OCI-LY3 (cell line): Measurements from ENCODE around the gene NLGN1.

Experiments
- H2AFZ ChIP-seq: fragments of 200-600, 300-600 bp; shearing (Covaris generic); 2 replicates; pipeline ENCODE4 v1.6.0; 2014; ENCODE audit warnings: antibody characterized with exemption, low read depth, low read length
- H3K27ac ChIP-seq: fragments of 200-600, 300-600 bp; sonication (generic); 2 replicates; pipeline ENCODE4 v1.5.1; 2014; ENCODE audit warnings: mild to moderate bottlenecking, low read length, moderate library complexity, mixed read lengths
- H3K27me3 ChIP-seq: fragments of 200-600, 300-600 bp; sonication (generic); 2 replicates; pipeline ENCODE4 v1.6.1; 2014; ENCODE audit warnings: low read depth, low read length, mixed read lengths
- H3K36me3 ChIP-seq: fragments of 200-600, 300-600 bp; sonication (generic); replicated peaks from 2 replicates; pipeline ENCODE3; 2014; ENCODE audit warnings: low read depth, low read length, mixed read lengths
- H3K4me1 ChIP-seq: fragments of 300-600, 200-600 bp; sonication (generic); 2 replicates; pipeline ENCODE4 v1.6.1; 2014; ENCODE audit warnings: low read length, mixed read lengths
- H3K4me2 ChIP-seq: fragments of 200-600, 300-600 bp; sonication (generic); 2 replicates; pipeline ENCODE4 v1.6.1; 2014; ENCODE audit warnings: low read length, mixed read lengths
- H3K4me3 ChIP-seq: fragments of 300-600, 200-600 bp; sonication (generic); 2 replicates; pipeline ENCODE4 v1.5.1; 2014; ENCODE audit warnings: antibody characterized with exemption, mild to moderate bottlenecking, low read length, moderate library complexity
- H3K79me2 ChIP-seq: fragments of 300-600, 200-600 bp; shearing (Covaris generic); 2 replicates; pipeline ENCODE4 v1.6.1; 2014; ENCODE audit warnings: mild to moderate bottlenecking, low read length, mixed read lengths
- H3K9ac ChIP-seq: fragments of 300-600, 200-600 bp; shearing (Covaris generic); 2 replicates; pipeline ENCODE4 v1.6.0; 2014; ENCODE audit warnings: mild to moderate bottlenecking, low read length, moderate library complexity
- H3K9me3 ChIP-seq: fragments of 200-600, 300-600 bp; shearing (Covaris generic); 2 replicates; pipeline ENCODE4 v1.6.1; 2014; ENCODE audit warnings: low read length, mixed read lengths; ENCODE audit not compliant: insufficient read depth
- H4K20me1 ChIP-seq: fragments of 200-600, 300-600 bp; sonication (generic); 2 replicates; pipeline ENCODE4 v1.6.1; 2016; ENCODE audit warnings: low read length, mixed read lengths; ENCODE audit not compliant: insufficient read depth
- CTCF ChIP-seq: fragments of 200-600, 300-600 bp; sonication (generic); IDR thresholded peaks from 2 replicates; pipeline ENCODE4 v1.5.1; 2014; ENCODE audit warnings: antibody characterized with exemption, low read length, low read depth
- EZH2phosphoT487 ChIP-seq: fragments of 200-600 bp; shearing (Covaris generic); IDR thresholded peaks from 2 replicates; pipeline ENCODE4 v1.6.1; 2018; ENCODE audit warnings: antibody characterized with exemption, mixed run types, low read depth

NLGN1 gene

GRCh38 chr3:173737167-173737808 is 339.7 kb downstream of the NLGN1 start:
- no peak overlapping the region for H3K4me3 ChIP-seq

DNA sequence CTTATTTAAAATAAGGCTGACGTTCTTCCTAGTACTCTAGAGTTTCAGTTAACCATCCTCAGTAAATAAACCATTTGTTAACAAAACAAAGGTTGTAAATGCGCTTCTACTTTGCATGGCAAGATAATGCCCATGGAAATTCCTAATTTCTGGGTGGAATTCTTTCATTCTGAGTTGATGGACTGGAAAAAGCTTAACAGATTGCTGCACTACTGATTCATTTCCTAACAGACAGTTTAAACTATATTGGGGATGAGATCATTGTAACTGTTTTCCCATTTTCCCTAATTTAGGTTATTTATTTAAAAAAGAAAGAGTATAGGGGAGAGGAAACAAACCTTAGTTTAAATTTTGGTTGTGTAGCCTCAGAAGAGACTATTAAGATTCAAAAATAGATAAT is 342.2 kb downstream of the NLGN1 start:
- Histone ChIP-seq H2AFZ (no peak overlapping the region), H3K9me3 (no peaks in the 10 kb centered on the region)

More at GRCh38 chr3:173737167-173737808, 339.7 kb downstream of the NLGN1 start:
- Histone ChIP-seq H3K4me1 (no peaks in the 10 kb centered on the region), H2AFZ (no peak overlapping the region), H3K9me3 (no peaks in the 10 kb centered on the region), H3K9ac (no peak overlapping the region), H3K4me2 (no peak overlapping the region), H3K27ac (no peak overlapping the region), H3K36me3 (no peaks in the 10 kb centered on the region), H3K79me2 (no peaks in the 10 kb centered on the region), H4K20me1 (no peaks in the 10 kb centered on the region), H3K27me3 (no peaks in the 10 kb centered on the region)
- no peak for TF ChIP-seq EZH2phosphoT487
- TF ChIP-seq CTCF, result no peak

DNA sequence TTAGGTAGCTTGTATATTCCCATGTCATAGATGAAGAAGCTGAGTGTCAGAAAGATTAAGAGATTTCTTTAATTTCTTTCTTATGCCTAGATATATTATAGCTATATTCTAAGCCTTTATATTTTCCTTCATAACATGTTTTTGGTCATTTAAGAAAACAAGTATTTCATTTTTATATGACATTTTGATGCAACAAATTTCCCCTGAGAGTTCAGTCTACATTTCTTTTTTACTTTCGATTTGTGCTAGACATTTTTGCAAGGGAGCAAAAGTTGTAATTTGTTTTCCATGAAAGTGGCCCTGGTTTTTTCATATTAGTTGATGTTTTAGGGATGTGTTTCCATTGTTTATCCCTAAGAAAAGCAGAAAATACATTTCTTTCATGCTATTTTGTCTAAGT is 344.9 kb downstream of the NLGN1 start:
- no peak overlapping the region for H3K4me3 ChIP-seq
- H3K36me3 ChIP-seq, result no peaks in the 10 kb centered on the region
- TF ChIP-seq EZH2phosphoT487 (no peak), CTCF (no peak)
- H3K79me2 ChIP-seq, result no peaks in the 10 kb centered on the region
- no peak overlapping the region for H3K27ac ChIP-seq
- no peaks in the 10 kb centered on the region for H3K27me3 ChIP-seq
- H2AFZ ChIP-seq, result no peak overlapping the region
- no peaks in the 10 kb centered on the region for H3K4me1 ChIP-seq
- no peak overlapping the region for H3K9ac ChIP-seq
- no peaks in the 10 kb centered on the region for H3K9me3 ChIP-seq
- H3K4me2 ChIP-seq, result peak overlapping the region; percentile 12; the same call in 1 of the 2 replicates
- H4K20me1 ChIP-seq, result no peaks in the 10 kb centered on the region

More for the DNA sequence above, 342.2 kb downstream of the NLGN1 start:
- no peak overlapping the region for H3K27ac ChIP-seq
- H3K27me3 ChIP-seq, result no peaks in the 10 kb centered on the region
- H3K4me1 ChIP-seq, result no peaks in the 10 kb centered on the region
- H3K9ac ChIP-seq, result no peak overlapping the region
- no peaks in the 10 kb centered on the region for H3K36me3 ChIP-seq
- H4K20me1 ChIP-seq, result no peaks in the 10 kb centered on the region
- TF ChIP-seq CTCF (no peak), EZH2phosphoT487 (no peak)
- no peaks in the 10 kb centered on the region for H3K79me2 ChIP-seq
- H3K4me2 ChIP-seq, result no peak overlapping the region
- H3K4me3 ChIP-seq, result no peak overlapping the region

DNA sequence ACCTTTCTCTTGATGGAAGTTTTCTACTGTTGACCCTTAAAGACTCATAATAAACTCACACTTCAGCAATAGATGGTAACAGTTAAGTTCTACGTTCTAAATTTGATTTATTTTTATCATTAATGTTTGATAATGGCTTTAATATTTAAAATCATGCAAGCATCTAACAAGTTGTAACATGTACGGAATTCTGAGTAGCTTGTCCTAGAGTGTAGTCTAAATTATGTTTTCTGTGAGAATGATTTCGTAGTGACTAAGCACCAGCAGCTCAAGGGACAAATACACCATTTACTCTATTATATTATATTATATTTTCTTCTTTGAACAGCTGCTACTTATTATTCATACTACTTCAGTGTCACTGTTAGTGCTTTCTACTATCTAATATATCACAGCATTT is 345.6 kb downstream of the NLGN1 start:
- Histone ChIP-seq H3K27me3 (no peaks in the 10 kb centered on the region), H3K79me2 (no peaks in the 10 kb centered on the region), H3K4me1 (no peaks in the 10 kb centered on the region), H2AFZ (no peak overlapping the region), H3K36me3 (no peaks in the 10 kb centered on the region), H3K4me3 (no peak overlapping the region), H3K9me3 (no peaks in the 10 kb centered on the region), H4K20me1 (no peaks in the 10 kb centered on the region), H3K4me2 (no peak overlapping the region), H3K27ac (no peak overlapping the region), H3K9ac (no peak overlapping the region)
- TF ChIP-seq CTCF (no peak), EZH2phosphoT487 (no peak)
